NCI-H1694 (cell line): ENCODE data around the gene PPP1R13B.
"Not testable (repeated sequence)": the region's sequence is repeated elsewhere in the genome, so short reads cannot be mapped to it uniquely, and the experiment has no call there.

Experiments
- DNase-seq: peaks from one replicate; lab custom pipeline; 2025; lab: John Stamatoyannopoulos, UW

PPP1R13B gene

GRCh38 chr14:103861413-103862392 is 14.3 kb upstream of the PPP1R13B start:
- no peak for DNase-seq

GRCh38 chr14:103859416-103860202 is 12.2 kb upstream of the PPP1R13B start:
- DNase-seq = no peak

- DNase-seq = no peak
Observed at GRCh38 chr14:103858063-103858781, 10.8 kb upstream of the PPP1R13B start.

- no peak for DNase-seq
Observed at GRCh38 chr14:103857256-103857655, 9.9 kb upstream of the PPP1R13B start.

DNA sequence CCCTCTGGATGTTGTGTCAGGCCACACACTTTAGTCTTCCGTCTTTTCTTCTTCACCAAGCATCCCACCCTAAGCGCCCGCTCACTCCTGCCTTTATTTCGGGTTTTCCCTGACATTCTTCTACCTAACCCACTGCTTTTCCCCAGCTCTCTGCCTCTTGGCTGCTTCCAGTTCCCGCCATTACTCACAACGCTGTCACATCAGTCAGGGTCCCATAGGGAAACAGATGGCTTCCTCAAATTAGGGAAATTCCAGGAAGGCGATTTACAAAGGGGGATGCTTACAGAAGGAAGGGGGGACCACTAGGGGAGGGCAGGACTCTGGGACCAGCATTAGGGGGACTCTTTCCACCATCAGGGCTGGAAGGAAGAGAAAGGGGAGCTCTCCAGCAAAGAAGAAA is 9.2 kb upstream of the PPP1R13B start:
- peak; percentile 84 for DNase-seq

DNA sequence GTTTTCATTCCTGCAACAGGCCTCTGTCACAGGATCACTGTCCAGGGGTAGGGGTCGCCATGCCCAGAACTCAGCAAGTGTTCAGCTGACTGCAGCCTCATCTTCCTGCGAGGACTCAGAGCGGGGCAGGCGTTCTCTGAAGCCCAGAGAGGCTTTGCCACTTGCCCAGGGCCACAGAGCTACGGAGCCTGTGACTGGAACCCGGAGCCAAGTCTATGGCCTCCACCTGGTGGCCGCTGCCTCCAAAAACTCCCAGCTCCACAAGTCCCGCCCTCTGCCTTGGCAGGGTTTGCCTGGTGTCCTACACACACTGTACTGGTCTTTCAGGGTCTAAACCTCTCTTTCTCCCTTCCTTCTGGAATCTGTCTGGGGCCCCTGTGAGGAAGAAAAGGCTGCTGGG is 8.7 kb upstream of the PPP1R13B start:
- DNase-seq = peak; percentile 88

DNA sequence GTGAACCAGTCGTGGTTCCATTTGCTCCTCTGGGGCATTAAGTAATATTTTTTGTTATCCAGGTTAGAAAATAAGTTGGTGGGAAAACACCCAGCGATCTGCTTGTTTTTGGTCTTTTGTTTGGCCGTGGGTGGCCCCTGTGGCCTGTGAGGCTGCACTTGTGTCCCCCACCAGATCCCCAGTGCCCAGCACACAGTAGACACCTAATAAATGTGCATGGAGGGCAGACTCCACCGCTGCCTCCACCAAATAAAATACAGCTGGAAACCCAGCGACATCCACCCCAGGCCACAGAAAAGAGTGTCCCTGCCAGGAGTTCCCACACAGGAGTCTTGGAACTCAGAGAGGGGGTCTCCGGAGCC is 8.3 kb upstream of the PPP1R13B start:
- no peak for DNase-seq

DNA sequence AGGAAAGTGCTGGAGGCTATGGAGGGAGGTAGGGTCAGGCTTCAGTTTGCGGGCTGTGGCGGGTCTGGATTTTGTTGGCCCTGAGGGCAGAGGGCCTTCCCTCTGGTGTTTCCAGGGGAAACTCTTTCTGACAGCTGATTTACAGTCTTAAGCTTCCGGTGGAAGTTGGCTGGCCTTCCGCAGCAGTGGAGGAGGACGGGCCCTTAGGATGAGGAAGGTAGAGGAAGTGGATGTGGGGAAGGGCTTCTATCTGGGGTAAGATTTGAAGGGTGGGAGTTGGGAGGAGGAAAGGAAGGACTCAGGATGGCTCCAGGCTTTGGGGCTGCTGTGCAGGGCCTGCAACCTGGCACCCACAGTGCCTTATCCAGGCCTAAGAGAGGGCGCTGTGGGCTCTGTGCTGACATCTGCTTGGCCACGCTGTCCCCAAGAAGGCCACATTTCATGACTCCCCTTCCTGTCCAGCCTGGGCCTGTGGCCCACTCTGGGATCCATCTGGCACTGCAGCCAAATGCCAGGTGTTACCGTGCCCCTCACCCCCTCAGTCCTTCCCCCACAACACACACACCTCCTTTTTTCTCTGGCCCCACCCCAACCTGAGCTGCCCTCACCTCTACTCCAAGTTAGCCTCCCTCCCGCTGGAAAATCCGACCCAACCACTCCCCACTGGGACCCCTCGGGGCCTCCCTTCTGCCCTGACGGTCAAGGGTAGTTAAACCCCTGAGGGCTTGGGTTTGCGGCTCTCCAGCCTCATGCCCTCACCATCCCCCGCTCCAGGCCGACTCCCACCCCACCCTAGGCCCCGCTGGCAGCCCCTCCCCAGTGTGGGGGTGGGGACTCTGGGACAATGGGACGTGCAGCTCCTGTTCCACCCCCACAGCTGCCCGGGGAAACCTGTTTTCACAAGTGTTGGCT is 7.7 kb upstream of the PPP1R13B start:
- DNase-seq = peak; percentile 98

DNA sequence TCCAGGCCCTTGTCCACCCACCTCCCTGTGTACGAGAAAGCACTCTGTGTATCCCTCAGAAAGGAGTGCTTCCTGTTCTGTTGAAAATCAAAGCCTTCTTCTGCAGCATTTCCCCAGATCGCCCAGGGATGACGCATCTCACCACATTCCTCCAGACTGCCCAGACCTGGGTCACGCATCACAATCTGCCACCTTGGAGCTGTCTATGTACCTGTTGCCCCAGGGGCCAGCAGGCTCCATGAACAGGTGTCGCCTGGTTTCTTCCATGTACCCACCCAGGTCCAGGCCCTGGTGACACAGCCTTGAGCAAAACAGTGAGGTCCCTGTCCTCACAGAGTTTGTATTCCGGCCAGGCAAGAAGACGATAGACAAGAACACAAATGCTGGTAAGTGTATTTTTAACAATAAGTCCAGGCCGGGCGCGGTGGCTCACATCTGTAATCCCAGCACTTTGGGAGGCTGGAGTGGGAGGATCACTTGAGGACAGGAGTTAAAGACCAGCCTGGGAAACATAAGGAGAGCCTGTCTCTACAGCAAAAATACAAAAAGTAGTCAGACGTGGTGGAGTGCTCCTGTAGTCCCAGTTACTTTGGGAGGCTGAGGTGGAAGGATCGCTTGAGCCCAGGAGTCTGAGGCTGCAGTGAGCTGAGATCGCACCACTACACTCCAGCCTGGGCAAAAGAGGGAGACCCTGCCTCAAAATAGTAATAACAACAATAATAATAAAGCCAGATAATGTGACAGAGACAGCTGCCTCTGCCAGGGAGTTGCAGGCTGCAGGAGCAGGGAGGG is 6.8 kb upstream of the PPP1R13B start:
- no peak for DNase-seq

DNA sequence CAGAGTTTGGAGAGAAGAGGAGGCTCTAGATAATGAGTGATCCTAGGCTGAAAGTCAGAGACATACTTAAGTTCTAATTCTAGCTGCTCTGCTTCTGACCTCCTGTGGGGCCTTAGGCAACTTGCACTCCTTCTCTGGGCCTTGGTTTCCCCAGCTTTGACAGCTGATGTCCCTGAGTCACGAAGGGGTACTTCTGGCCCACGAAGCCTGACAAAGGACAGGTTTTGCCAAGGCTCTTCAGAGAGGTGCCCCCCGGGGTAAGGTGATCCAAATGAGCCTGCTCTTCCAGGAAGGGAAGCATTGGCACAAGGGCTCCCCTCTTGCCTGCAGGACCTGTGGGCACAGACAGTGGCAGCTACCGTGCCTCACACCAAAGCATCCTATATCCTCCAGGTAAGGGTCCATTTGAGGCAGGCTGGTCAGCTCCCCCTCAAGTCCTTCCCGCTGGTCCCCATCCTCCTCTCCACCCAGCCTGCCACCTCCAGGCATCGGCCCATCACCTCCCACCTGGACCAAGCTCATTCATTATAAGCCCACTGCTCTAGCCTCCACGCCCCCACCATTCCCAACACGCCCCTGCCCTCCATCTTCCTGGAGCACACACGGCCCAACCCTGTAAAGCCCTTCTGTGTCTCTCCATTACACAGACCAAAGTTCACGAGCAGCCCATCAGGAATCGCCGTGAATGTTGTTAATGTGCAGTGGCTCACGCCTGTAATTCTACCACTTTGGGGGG is 1.9 kb upstream of the PPP1R13B start:
- no peak for DNase-seq

DNA sequence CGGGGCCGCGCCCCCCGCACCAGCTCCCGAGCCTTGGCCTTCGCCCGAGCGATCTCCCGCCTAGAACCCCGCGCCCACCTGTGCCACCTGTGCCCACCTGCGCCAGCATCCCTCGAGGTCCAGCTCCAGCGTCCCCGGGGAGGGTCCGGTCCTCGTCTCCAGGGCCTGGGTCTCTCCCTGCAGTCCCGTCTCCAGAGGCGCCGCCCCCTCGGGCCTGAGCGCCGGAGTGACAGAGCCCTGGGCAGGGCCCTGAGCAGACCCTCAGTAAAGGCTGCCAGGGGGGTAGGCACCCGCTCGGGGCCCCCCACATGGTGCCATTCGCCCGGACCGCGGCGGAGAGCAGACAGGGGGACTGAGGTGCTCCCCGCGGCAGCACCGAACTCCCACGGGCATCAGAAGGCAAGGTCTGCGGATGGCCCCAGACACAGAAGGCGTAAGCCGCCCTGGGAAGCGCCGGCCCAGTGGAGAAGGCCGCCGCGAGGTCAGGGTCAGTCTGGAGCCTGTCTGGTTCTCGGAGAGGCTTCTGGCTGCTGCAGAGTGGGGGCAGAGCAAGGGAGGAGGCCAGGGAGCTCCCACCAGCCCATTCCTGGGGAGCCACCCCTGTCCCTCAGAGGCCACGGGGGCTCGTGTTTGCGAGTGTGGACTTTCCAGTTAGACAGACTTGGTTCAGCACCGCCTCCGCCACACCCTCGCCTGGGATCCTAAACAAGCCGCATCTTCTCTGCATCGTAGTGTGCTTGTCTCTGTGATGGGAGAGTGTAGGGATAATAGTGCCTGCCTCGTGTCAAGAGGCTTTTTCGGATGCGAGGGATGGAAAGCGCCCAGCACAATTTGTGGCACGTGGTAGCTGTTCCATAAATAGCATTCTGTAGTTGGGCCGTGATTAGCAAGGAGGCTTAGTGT is 1.1 kb upstream of the PPP1R13B start:
- DNase-seq = no peak

DNA sequence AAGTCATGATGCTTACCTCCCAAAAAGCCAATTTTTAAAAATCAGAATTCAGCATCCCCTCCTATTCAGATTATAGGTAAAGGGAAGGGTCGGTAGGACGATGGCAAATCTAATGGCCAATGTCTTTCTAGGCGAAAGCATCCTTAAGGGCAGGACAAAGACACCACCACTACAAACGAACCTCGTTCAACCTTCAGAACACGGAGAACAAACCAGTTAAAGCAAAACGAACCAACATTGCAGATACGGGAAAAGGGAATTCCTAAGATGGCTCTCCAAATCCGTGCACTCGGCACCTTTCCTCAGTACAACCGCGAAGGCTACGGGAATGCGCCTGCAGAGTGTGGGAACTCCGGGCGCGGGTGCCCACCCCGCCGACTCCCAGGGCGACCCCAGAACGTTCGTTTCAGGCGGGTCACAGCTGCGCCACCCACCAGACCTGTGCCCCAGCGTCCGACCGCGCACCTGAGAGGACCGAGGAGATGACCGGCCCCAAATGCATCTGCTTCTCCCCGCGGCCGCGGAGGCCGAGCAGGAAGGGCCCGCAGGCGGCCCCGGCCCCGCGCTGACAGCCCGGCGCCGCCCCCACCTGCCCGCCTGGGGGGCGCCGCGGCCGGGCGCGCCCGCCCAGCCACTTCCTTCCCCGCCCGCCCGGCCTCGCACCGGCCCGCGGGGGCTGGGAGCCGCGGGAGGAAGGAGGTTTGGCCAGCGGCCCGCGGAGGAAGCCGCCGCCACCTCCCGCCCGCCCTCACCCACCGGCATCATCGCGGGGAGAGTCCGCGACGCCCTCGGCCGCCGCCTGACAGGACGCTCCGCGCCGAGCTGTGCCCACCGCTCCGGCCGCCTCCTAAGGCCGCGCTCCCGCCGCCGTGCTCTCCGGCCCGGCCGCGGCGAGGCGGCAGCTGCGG is 578 bp downstream of the PPP1R13B start:
- peak; percentile 53 for DNase-seq

DNA sequence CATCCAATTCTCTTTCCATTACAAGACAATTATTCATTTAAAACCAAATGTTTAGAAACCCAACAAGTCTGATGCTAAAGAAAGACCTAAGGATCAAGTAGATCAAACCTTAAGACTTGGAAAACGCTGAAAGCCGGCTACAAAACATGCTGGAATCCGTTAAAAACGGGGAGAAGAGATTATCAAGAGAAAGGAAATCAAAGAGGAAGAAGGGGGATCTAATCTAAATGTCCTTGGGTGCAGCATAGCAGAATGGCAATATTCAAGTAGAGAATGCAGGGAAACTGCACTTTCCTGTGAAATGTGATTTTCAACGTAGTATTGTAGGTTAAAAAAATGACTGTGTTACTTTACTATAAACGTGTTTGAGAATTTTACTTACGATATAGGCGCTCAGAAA is 1.3 kb downstream of the PPP1R13B start:
- DNase-seq = no peak

- no peak for DNase-seq
Observed at GRCh38 chr14:103845327-103845726, 2.0 kb downstream of the PPP1R13B start.

DNA sequence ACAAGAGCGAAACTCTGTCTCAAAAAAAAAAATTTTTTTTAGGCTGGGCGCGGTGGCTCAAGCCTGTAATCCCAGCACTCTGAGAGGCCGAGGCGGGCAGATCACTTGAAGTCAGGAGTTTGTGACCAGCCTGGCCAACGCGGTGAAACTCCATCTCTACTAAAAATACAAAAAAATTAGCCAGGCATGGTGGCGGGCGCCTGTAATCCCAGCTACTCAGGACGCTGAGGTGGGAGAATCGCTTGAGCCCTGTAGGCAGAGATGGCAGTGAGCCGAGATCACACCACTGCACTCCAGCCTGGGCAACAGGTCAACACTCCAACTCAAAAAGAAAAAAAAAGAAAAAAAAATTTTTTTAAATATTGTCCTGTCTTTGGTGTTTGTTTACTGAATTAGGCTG is 6.1 kb downstream of the PPP1R13B start:
- DNase-seq = not testable (repeated sequence)

DNA sequence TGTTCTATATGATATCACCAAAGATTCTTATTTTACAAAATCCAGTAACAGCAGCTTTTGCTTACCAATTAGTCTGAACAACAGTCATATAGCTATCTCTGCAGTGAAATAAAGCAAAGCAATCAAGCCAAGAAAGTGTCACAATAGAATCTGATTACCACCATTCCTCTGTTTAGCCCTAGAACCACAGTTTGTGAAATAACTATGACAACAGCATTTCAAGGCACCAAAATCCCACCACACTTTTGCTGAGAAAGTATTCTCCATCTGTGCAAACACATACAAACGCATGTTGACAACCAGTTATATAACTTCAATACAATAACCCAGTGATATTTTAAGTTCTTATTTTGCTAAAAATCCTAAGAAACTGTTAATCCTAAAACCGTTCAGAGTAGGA is 7.4 kb downstream of the PPP1R13B start:
- DNase-seq = no peak

DNA sequence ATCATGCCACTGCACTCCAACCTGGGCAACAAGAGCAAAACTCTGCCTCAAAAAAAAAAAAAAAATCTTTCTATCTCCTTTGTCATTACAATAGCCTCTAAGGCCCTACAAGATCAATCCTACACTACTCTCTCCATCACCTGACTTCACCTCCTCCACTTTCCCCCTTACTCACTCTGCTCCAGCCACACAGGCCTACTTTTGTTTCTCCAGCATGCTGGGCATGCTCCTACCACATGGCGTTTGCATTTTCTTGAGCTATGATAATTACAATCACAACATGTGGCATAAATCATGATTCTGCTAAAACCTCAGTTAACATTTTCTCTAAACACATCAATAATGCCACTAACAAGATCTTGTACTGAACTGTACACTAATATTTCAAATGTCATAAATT is 7.8 kb downstream of the PPP1R13B start:
- no peak for DNase-seq

DNA sequence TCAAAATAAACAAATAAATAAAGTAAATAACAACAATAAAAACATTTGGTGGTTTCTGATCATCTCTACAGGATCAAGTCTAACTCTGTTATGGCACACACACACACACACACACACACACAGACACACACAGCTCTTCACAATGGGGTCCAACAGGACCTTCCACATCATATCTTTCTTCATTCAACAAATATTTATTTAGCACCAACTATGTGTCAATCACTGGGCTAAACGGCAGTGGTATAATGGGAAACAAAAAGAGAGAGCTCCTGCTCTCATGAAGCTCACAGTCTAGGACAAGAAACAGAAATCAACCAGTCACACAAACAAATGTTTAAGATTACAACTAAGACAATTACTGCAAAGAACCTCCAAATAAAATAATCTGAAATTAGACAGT is 9.3 kb downstream of the PPP1R13B start:
- no peak for DNase-seq
